GM18951 (cell line): ENCODE data around the gene PAEP.

Experiments used
- POLR2A ChIP-seq: IDR thresholded peaks from 4 replicates; pipeline ENCODE4 v1.6.1; 2011; ENCODE audit warnings: mild to moderate bottlenecking; ENCODE audit not compliant: insufficient read length, insufficient read depth; ENCODE audit errors: extremely low read depth
- in situ Hi-C: fragments of 300-500 bp; cut with MboI; formaldehyde crosslinking; loops from one replicate; pipeline ENCODE4 v1.12.0; 2022; ENCODE audit warnings: low sequenced_read_pairs, mixed read lengths, inconsistent platforms; ENCODE audit not compliant: unreplicated experiment

The PAEP gene

GRCh38 chr9:135552698-135553171, 8.8 kb upstream of the PAEP start:
- TF ChIP-seq POLR2A = no peak
- in situ Hi-C loops = no loop called here

DNA sequence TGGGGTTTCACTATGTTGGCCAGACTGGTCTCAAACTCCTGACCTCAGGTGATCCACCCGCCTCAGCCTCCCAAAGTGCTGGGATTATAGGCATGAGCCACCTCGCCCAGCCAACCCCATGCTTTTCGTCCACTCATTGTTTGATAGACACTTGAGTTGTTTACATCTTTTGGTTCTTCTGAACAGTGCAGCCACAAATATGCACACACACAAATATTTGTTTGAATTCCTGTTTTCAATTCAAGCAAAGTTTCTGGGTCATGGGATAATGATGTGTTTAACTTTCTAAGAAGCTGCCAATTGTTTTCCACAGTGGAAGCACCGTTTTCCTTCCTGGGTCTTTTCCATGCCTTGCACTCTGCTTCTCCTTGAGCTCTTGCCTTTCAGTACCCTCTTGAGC, 6.8 kb upstream of the PAEP start:
- in situ Hi-C loops = no loop called here
- TF ChIP-seq POLR2A = no peak

DNA sequence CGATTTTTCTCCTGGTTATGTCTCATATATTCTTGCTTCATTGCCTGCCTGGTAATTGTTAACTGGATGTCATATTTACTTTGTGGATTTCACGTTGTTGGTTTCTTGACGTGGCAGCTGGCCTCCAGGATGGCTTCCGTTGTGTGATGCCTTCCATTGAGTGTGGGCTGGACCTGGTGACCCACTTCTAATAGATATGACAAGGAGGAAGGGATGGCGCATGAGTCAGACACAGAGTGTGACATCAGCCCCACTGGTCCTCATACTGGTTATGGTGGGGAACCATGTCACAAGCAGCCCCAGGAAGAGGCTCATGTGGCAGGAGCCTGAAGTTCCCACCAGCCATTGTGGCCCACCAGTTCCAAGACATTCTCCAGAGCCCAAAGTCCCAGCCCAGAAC, 6.4 kb upstream of the PAEP start:
- in situ Hi-C loops = no loop called here
- TF ChIP-seq POLR2A = no peak

DNA sequence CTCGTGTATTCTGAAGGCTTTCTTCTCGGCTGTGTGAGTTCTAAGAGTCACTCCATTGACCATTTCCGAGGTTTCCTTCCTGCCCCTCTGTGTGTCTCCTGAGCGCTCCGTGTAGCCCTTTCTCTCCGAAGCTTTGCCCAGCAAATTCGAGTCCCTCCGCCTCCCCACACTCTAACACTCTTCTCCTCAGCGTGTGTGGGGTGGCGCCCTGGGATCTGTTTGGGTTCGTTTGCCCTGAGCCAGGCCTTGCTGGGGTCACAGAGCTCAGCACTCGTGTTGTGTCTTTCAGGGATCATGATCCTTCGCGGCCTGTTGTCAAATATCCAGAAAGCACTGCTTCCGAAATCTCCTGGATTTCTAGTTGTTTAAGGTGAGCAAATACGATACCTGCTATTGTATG, 5.6 kb upstream of the PAEP start:
- no peak for TF ChIP-seq POLR2A
- in situ Hi-C loops = no loop called here

GRCh38 chr9:135559606-135560005, 1.9 kb upstream of the PAEP start:
- in situ Hi-C loops = no loop called here
- TF ChIP-seq POLR2A = no peak

DNA sequence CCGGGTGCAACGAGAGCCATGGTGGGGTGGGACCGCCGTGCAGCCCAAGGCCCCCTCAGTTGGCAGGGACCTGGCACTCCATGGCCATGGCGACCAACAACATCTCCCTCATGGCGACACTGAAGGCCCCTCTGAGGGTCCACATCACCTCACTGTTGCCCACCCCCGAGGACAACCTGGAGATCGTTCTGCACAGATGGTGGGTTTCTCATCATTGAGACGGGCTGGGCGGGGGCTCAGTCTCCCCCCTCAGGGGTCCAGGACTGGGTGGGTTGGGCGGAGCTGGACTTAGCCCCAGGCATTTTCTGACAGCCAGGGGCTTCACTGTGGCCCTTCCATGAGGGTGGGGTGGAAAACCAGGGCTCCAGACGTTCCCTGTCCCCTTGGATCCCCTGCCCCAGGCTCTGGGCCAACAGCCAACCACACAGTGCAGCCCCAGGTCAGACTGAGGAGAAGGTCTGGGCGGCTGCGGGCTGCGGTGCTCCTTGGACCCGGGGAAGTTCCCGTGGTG, 734 bp downstream of the PAEP start:
- in situ Hi-C loops = no loop called here

GRCh38 chr9:135563039-135563476, 1.5 kb downstream of the PAEP start:
- no peak for TF ChIP-seq POLR2A
- in situ Hi-C loops = no loop called here

More for the DNA sequence above, 734 bp downstream of the PAEP start:
- TF ChIP-seq POLR2A = no peak

DNA sequence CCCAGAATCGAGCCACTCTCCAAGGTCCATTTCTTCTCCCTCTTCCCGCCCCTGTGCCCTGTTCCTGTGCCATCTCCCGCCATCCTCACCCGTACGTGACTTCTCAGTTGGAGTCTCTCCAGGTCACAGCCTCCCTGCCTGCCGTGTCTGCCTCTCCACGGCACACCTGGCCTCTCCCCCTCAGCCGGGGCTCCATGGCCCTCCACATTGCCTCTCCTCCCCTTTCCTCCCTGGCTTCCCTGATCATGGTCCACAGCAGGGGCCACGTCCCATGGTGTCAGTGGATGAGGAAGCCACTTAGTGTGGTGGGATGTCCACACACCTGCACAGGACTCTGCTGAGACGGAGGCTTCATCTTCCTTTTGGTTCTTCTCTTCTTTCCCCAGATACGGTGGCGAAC, 2.3 kb downstream of the PAEP start:
- TF ChIP-seq POLR2A = no peak
- in situ Hi-C loops = no loop called here

DNA sequence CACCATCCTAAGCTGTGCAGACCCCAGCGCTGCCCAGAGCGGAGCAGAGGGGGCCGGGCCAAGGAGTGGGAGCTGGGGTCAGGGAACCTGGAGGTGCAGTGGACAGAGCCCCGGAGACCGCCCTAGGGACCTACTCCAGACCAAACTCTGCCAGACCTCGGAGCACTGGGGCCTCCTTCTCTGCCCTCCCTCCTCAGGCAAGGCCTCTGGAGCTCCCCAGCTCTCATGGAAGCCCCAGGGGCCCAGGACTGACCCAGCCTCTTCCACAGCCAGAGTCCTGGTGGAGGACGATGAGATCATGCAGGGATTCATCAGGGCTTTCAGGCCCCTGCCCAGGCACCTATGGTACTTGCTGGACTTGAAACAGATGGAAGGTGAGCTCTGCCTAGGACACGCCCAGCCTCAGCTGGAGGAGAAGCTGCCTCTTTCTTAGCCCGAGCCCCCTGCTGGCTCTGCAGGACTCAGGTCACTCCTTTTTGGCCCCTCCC, 3.6 kb downstream of the PAEP start:
- no peak for TF ChIP-seq POLR2A
- in situ Hi-C loops = no loop called here

GRCh38 chr9:135565636-135566035, 4.1 kb downstream of the PAEP start:
- no peak for TF ChIP-seq POLR2A
- in situ Hi-C loops = no loop called here

GRCh38 chr9:135566552-135566951, 5.0 kb downstream of the PAEP start:
- in situ Hi-C loops = no loop called here
- TF ChIP-seq POLR2A = no peak

DNA sequence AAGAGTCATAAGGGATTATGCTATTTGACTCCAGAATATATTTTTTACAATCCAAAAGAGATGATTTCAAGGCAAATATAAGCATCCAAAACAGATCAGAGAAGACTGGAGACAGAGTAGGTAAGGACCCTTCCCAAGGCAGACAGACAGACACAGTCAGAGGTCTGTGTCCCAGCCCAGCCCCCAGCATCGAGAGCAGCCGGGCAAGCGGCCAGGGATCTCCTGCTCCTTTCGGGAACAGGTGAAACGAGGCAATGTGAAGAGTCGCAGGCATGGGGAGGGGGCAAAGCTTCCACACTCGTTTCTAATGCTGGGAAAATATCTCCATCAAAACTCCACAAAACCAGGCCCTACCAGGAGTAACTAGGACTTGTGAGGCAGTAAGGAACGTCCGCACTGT, 5.8 kb downstream of the PAEP start:
- in situ Hi-C loops = no loop called here
- no peak for TF ChIP-seq POLR2A

DNA sequence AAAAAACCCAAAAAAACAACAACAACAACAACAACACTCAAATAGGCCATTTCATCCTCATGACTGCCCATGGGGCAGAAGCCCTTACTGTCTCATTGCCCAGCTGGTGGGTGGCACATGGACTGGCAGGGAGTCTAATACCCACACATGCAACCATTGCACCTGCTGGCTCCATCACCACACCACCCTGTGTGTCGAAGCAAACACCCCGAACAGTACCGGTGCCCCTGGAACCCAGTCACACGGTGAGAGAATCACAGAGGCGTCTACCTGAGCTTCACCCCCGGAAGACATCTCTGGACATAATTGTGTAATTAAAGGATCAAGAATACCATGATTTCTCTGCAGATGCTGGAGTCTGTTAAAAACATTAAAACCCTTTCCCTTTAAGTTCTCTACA, 6.5 kb downstream of the PAEP start:
- no peak for TF ChIP-seq POLR2A
- in situ Hi-C loops = no loop called here

- in situ Hi-C loops = no loop called here
- TF ChIP-seq POLR2A = no peak
Measured at GRCh38 chr9:135570456-135570855, 8.9 kb downstream of the PAEP start.

DNA sequence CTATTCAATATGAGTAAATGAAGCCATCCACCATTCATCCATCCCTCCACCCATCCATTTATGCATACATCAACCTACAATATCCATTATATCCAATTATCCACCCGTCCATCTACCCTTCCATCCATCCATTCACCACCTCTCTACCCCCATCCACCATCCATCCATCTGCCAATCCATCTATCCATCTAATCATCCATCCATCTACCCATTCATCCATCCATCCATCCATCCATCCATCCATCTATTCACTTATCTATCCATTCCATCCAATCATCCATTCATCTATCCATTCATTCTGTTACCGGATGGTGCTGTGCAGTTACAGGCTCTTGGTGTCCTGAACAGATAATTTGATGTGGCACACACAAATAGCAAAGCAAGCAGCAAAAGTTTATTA, 10.7 kb downstream of the PAEP start:
- TF ChIP-seq POLR2A = no peak
- in situ Hi-C loops = no loop called here
